Endodermal cell (in vitro differentiated cells): ENCODE results near the gene PTPRU. TPM values are rescaled to one million over a fixed set of nuclear protein-coding genes. Genes with fewer than 3 reads are reported as not detected.
"Not testable (repeated sequence)": the region's sequence is repeated elsewhere in the genome, so short reads cannot be mapped to it uniquely, and the experiment has no call there.

Experiments used
- DNase-seq: peaks from one replicate; pipeline ENCODE4 v3.0.0-alpha.2; 2017
- H3K27ac ChIP-seq: 2 replicates; pipeline ENCODE4 v1.5.1; 2013; ENCODE audit warnings: mild to moderate bottlenecking, low read depth, low read length, moderate library complexity
- H3K27me3 ChIP-seq: 2 replicates; pipeline ENCODE4 v1.6.1; 2013; ENCODE audit warnings: mild to moderate bottlenecking, low read length, moderate library complexity; ENCODE audit not compliant: insufficient read depth, control insufficient read depth, poor library complexity, severe bottlenecking
- H3K36me3 ChIP-seq: 2 replicates; pipeline ENCODE4 v1.7.0; 2013; ENCODE audit warnings: mild to moderate bottlenecking, low read length, moderate library complexity; ENCODE audit not compliant: control insufficient read depth, insufficient read depth
- H3K4me1 ChIP-seq: one replicate; pipeline ENCODE4 v1.7.0; 2013; ENCODE audit warnings: low read length; ENCODE audit not compliant: control insufficient read depth, insufficient read depth
- H3K4me3 ChIP-seq: 2 replicates; pipeline ENCODE4 v1.5.1; 2013; ENCODE audit warnings: mild to moderate bottlenecking, low read length, moderate library complexity
- H3K9ac ChIP-seq: 2 replicates; pipeline ENCODE4 v1.6.1; 2013; ENCODE audit warnings: mild to moderate bottlenecking, low read length, moderate library complexity; ENCODE audit not compliant: poor library complexity, severe bottlenecking; ENCODE audit errors: extremely low read depth
- H3K9me3 ChIP-seq: 2 replicates; pipeline ENCODE4 v1.6.1; 2013; ENCODE audit warnings: mild to moderate bottlenecking, low read length, moderate library complexity; ENCODE audit not compliant: control insufficient read depth
- H3K27ac Mint-ChIP-seq: 2 replicates; pipeline ENCODE4 v1.8.0; 2020; ENCODE audit warnings: mixed read lengths
- H3K27me3 Mint-ChIP-seq: 2 replicates; pipeline ENCODE4 v1.8.0; 2021; ENCODE audit warnings: mild to moderate bottlenecking, mixed read lengths; ENCODE audit not compliant: insufficient read depth
- H3K36me3 Mint-ChIP-seq: 2 replicates; pipeline ENCODE4 v1.8.0; 2020; ENCODE audit warnings: low read depth, mixed read lengths
- H3K4me1 Mint-ChIP-seq: 2 replicates; pipeline ENCODE4 v1.8.0; 2020; ENCODE audit warnings: mixed read lengths
- H3K4me3 Mint-ChIP-seq: 2 replicates; pipeline ENCODE4 v1.8.0; 2020; ENCODE audit warnings: mild to moderate bottlenecking, moderate library complexity, mixed read lengths
- H3K9me3 Mint-ChIP-seq: 2 replicates; pipeline ENCODE4 v1.8.0; 2020; ENCODE audit warnings: mild to moderate bottlenecking, mixed read lengths
- WGBS, 2 experiments: methylation state at CpG; one replicate each; pipeline versions ENCODE4 v1.1.5 to v1.1.7; 2013; ENCODE audit warnings: missing lambda C conversion rate in 2 of 2, mixed read lengths in 1 of 2; ENCODE audit not compliant: insufficient coverage in 1 of 2, insufficient read length in 1 of 2; 5-methylcytosine and 5-hydroxymethylcytosine counted together
- total RNA-seq, 2 donors: library from RNA; stranded (reverse); fragmentation: NEBNext Ultra II Directional in 1 of 2; extraction: Animal tissue kit (Norgen Biotek cat#: 25700) in 1 of 2; gene quantifications; 2 replicates in 1 of 2; 3 replicates in 1 of 2; pipeline ENCODE4 v1.2.1, GENCODE V29; 2021
- TF ChIP-seq, protein P1 (sequence below): fragments of 200-600 bp; sonication (generic); conservative IDR thresholded peaks from 2 replicates; pipeline ENCODE4 v1.5.0; 2021; ENCODE audit warnings: antibody characterized with exemption, mild to moderate bottlenecking

PTPRU gene
- total RNA-seq, 2 donors from 2014 or later: 49.8 to 73.1 TPM

DNA sequence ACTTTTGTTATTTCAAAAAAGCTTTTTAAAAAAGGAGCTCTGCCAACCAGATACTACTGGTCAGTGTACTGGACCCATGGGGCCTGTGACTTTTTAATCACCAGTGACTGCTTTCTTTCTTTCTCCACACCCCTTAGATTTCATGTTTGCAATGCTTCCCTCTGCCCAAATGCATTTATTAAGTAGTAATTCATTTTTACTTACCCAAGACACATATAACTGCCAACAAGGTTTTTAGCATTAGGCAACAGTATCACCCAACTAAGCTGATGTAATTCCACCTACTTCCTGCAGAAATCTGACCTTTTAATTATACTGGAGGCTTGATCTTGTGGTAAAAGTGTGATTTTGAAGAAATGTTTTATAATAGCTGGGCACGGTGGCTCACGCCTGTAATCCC lies 18.1 kb upstream of the PTPRU start:
- H3K27me3 Mint-ChIP-seq: no peaks in the 10 kb centered on the region
- TF ChIP-seq, protein P1, sequence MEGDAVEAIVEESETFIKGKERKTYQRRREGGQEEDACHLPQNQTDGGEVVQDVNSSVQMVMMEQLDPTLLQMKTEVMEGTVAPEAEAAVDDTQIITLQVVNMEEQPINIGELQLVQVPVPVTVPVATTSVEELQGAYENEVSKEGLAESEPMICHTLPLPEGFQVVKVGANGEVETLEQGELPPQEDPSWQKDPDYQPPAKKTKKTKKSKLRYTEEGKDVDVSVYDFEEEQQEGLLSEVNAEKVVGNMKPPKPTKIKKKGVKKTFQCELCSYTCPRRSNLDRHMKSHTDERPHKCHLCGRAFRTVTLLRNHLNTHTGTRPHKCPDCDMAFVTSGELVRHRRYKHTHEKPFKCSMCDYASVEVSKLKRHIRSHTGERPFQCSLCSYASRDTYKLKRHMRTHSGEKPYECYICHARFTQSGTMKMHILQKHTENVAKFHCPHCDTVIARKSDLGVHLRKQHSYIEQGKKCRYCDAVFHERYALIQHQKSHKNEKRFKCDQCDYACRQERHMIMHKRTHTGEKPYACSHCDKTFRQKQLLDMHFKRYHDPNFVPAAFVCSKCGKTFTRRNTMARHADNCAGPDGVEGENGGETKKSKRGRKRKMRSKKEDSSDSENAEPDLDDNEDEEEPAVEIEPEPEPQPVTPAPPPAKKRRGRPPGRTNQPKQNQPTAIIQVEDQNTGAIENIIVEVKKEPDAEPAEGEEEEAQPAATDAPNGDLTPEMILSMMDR: no peak
- WGBS, 2 experiments: 91% methylated on average over 2 of the region's 2 CpGs; no CpG with 5 or more reads in 1 of the 2 experiments

DNA sequence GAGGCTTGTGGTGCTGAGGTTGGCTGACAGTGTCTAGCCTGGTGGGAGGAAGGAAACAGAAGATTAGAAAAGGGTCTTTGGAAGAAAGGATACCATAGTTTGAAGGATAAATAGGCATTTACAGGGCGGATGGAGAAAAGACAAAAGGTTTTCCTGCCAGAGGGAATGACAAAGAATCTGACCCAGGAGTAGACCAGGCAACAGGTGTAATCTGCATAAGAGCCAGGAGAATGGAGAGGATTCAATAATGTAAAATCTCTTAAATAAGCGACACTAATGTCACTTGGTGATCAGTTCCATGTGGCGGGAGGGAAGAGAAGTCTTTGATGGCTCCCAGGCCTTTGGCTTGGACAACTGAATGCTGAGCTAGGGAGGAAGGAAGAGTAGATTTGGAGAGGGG lies 15.0 kb upstream of the PTPRU start:
- H3K36me3 Mint-ChIP-seq: peaks cover 22% of the 10 kb centered on the region
- Histone ChIP-seq H3K9ac (no peak overlapping the region), H3K4me3 (no peak overlapping the region), H3K27me3 (no peaks in the 10 kb centered on the region), H3K36me3 (peaks cover 11% of the 10 kb centered on the region), H3K4me1 (no peaks in the 10 kb centered on the region), H3K27ac (no peak overlapping the region), H3K9me3 (no peaks in the 10 kb centered on the region)
- 93 to 94% methylated on average over 3 of the region's 3 CpGs for WGBS, 2 experiments
- DNase-seq: no peak
- no peaks in the 10 kb centered on the region for H3K9me3 Mint-ChIP-seq
- H3K4me3 Mint-ChIP-seq: no peak overlapping the region
- H3K4me1 Mint-ChIP-seq: peaks cover 16% of the 10 kb centered on the region
- no peaks in the 10 kb centered on the region for H3K27me3 Mint-ChIP-seq
- TF ChIP-seq, protein P1: no peak
- H3K27ac Mint-ChIP-seq: no peak overlapping the region

More for the DNA sequence above, 18.1 kb upstream of the PTPRU start:
- Histone ChIP-seq H3K9ac (no peak overlapping the region), H3K4me3 (no peak overlapping the region), H3K36me3 (peaks cover 30% of the 10 kb centered on the region), H3K4me1 (no peaks in the 10 kb centered on the region), H3K27ac (no peak overlapping the region), H3K9me3 (no peaks in the 10 kb centered on the region), H3K27me3 (no peaks in the 10 kb centered on the region)
- no peak for DNase-seq
- peaks cover 35% of the 10 kb centered on the region for H3K36me3 Mint-ChIP-seq
- H3K27ac Mint-ChIP-seq: peak overlapping the region; percentile 54
- H3K4me1 Mint-ChIP-seq: peaks cover 20% of the 10 kb centered on the region
- no peaks in the 10 kb centered on the region for H3K9me3 Mint-ChIP-seq
- no peak overlapping the region for H3K4me3 Mint-ChIP-seq

DNA sequence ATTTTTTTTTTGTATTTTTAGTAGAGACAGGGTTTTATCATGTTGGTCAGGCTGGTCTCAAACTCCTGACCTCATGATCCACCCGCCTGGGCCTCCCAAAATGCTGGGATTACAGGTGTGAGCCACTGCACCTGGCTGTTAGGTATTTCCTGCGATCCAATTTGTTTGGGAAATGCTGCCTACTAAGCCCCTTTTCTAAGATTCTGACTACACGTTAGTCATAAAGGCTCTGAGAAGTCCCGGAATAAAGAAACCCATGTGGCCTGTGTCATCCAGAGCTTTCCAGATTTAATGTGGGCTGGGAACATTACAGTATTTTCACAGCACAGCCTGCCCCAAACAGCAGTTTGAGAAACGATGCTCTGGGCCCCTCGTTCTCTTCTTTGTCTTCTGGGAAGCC lies 14.1 kb upstream of the PTPRU start:
- not testable (repeated sequence) for H3K4me1 ChIP-seq, H3K9me3 Mint-ChIP-seq, H3K4me3 Mint-ChIP-seq, DNase-seq, H3K27me3 ChIP-seq, H3K9ac ChIP-seq, H3K27ac ChIP-seq, H3K27me3 Mint-ChIP-seq, H3K27ac Mint-ChIP-seq, H3K4me3 ChIP-seq, H3K9me3 ChIP-seq
- peaks cover 12% of the 10 kb centered on the region for H3K4me1 Mint-ChIP-seq
- peaks cover 19% of the 10 kb centered on the region for H3K36me3 Mint-ChIP-seq
- peaks cover 11% of the 10 kb centered on the region for H3K36me3 ChIP-seq
- WGBS, 2 experiments: 90 to 94% methylated on average over 6 of the region's 6 CpGs

DNA sequence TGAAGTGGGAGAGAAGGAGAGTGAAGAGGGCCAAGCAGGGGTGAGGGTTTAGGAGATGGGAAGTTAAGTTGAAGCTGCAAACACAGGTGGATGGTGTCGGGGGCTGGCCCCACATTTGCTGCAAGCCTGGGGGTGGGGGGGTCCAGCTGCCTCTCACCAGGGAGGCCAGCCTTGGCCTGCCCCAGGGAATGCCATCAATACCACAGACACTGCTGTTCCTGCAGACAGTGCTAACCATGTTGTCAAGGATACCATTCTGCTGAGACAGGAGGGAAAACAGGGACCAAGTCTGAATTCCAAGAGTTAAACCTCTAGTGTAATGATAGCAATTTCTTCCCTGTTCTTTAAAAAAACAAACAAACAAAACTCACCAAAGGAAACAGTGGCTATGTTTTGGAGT lies 13.6 kb upstream of the PTPRU start:
- TF ChIP-seq, protein P1: no peak
- no peaks in the 10 kb centered on the region for H3K9me3 Mint-ChIP-seq
- H3K27ac Mint-ChIP-seq: no peak overlapping the region
- DNase-seq: no peak
- Histone ChIP-seq H3K27me3 (no peaks in the 10 kb centered on the region), H3K9ac (no peak overlapping the region), H3K4me3 (no peak overlapping the region), H3K9me3 (no peaks in the 10 kb centered on the region), H3K27ac (no peak overlapping the region), H3K36me3 (peaks cover 8% of the 10 kb centered on the region), H3K4me1 (no peaks in the 10 kb centered on the region)
- WGBS, 2 experiments: 94% methylated on average over 1 of the region's 1 CpG; no CpG with 5 or more reads in 1 of the 2 experiments
- no peak overlapping the region for H3K4me3 Mint-ChIP-seq
- H3K27me3 Mint-ChIP-seq: no peaks in the 10 kb centered on the region
- peaks cover 16% of the 10 kb centered on the region for H3K36me3 Mint-ChIP-seq
- peaks cover 12% of the 10 kb centered on the region for H3K4me1 Mint-ChIP-seq
